Kidney (tissue), 14 donors: ENCODE results near the gene GBX2. TPM values are rescaled to one million over a fixed set of nuclear protein-coding genes. Genes with fewer than 3 reads are reported as not detected.

Experiments
- DNase-seq, 5 donors: peaks; one replicate each; pipeline ENCODE4 v3.0.0-alpha.2; 2013 to 2020
- FAIRE-seq: peaks from 2 replicates; lab custom pipeline; 2012; peaks lifted over from hg19 to GRCh38; lab: Jason Lieb, UNC
- H3K27ac ChIP-seq, 2 donors: one replicate each; pipeline ENCODE4 v1.7.0; 2013; ENCODE audit warnings: low read depth in 2 of 2, low read length in 2 of 2, inconsistent platforms in 1 of 2
- H3K27me3 ChIP-seq: one replicate; pipeline ENCODE4 v1.7.1; 2013; ENCODE audit warnings: low read length, inconsistent platforms; ENCODE audit not compliant: control insufficient read depth, insufficient read depth
- H3K36me3 ChIP-seq, 3 donors: one replicate each; pipeline versions ENCODE4 v1.7.0 to v1.7.1; 2013; ENCODE audit warnings: low read length in 3 of 3, control low read depth in 1 of 3, inconsistent platforms in 1 of 3; ENCODE audit not compliant: insufficient read depth in 3 of 3, control insufficient read depth in 2 of 3
- H3K4me1 ChIP-seq, 3 donors: one replicate each; pipeline versions ENCODE4 v1.7.0 to v1.7.1; 2013; ENCODE audit warnings: low read length in 3 of 3, inconsistent platforms in 1 of 3, low read depth in 1 of 3; ENCODE audit not compliant: control insufficient read depth in 2 of 3, insufficient read depth in 2 of 3
- H3K4me3 ChIP-seq, 3 donors: one replicate each; pipeline versions ENCODE4 v1.7.0 to v1.8.1; 2013; ENCODE audit warnings: low read length in 3 of 3, control low read depth in 1 of 3, inconsistent platforms in 1 of 3
- H3K9ac ChIP-seq, 3 donors: one replicate each; pipeline versions ENCODE4 v1.7.0 to v1.7.1; 2013; ENCODE audit warnings: low read length in 3 of 3, control low read depth in 1 of 3, inconsistent platforms in 1 of 3
- H3K9me3 ChIP-seq, 3 donors: one replicate each; pipeline versions ENCODE4 v1.7.0 to v1.7.1; 2013; ENCODE audit warnings: low read length in 3 of 3, control low read depth in 1 of 3, inconsistent platforms in 1 of 3; ENCODE audit not compliant: control insufficient read depth in 2 of 3, insufficient read depth in 1 of 3
- intact Hi-C: fragments of 100-400 bp; cut with DNase I; formaldehyde crosslinking; loops from one replicate; pipeline ENCODE4 v1.11.1; 2022
- polyA plus RNA-seq: library from polyadenylated mRNA; stranded (reverse); fragments of 350-450 nt; fragmentation: Illumina TruSeq; extraction: RNeasy Lipid Tissue Mini Kit (QIAGEN cat#74804); gene quantifications from one replicate; pipeline ENCODE4 v1.2.3, GENCODE V29; 2014; ENCODE audit warnings: low read depth, low replicate concordance; ENCODE audit not compliant: insufficient read depth
- total RNA-seq: library from RNA; stranded (reverse); fragmentation: NEBNext Ultra II Directional; extraction: Animal tissue kit (Norgen Biotek cat#: 25700); gene quantifications from one replicate; pipeline ENCODE4 v1.2.1, GENCODE V29; 2021
- TF ChIP-seq, protein P1 (sequence below): IDR thresholded peaks from 3 replicates; pipeline ENCODE4 v1.5.1; 2012; ENCODE audit warnings: mild to moderate bottlenecking, moderate library complexity, borderline replicate concordance; ENCODE audit not compliant: insufficient read depth; ENCODE audit errors: extremely low read depth
- donor health status: control.
- donor health status: control.
- donor health status: control.
- donor health status: control.
- donor health status: control.
- donor health status: DM: yes; HTN: yes; CAD: no.
- donor health status: Normal renal cell carcinoma (clear cell type).

Gene GBX2
- total and polyA plus RNA-seq, 2 donors from 2014 or later = not detected

DNA sequence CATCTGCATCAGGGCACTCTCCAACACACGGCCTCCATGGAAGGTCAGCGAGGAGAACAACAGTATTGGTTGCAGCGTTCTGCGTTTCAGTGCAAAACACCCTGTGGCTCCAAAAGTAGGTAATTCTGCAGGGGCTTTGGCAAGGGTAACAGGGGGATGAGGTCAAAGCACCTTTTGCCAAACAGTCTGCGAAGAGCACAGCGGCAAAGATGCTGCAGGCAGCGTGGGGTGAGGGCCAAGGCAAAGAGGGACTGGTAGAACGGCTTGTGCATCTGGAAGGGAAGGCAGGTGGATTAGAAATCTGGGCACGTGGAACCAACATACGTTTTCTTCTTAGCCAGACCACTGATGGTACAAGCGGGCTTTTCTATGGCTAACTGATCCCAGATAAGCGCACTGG is 26.6 kb upstream of the GBX2 start:
- H3K27ac ChIP-seq = no peak overlapping the region
- no peaks in the 10 kb centered on the region for H3K9me3 ChIP-seq
- DNase-seq (no peak), FAIRE-seq (no peak)
- TF ChIP-seq, protein P1, sequence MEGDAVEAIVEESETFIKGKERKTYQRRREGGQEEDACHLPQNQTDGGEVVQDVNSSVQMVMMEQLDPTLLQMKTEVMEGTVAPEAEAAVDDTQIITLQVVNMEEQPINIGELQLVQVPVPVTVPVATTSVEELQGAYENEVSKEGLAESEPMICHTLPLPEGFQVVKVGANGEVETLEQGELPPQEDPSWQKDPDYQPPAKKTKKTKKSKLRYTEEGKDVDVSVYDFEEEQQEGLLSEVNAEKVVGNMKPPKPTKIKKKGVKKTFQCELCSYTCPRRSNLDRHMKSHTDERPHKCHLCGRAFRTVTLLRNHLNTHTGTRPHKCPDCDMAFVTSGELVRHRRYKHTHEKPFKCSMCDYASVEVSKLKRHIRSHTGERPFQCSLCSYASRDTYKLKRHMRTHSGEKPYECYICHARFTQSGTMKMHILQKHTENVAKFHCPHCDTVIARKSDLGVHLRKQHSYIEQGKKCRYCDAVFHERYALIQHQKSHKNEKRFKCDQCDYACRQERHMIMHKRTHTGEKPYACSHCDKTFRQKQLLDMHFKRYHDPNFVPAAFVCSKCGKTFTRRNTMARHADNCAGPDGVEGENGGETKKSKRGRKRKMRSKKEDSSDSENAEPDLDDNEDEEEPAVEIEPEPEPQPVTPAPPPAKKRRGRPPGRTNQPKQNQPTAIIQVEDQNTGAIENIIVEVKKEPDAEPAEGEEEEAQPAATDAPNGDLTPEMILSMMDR = no peak
- H3K36me3 ChIP-seq = no peaks in the 10 kb centered on the region
- H3K27me3 ChIP-seq = no peaks in the 10 kb centered on the region
- intact Hi-C loops = no loop called here
- no peak overlapping the region for H3K4me3 ChIP-seq
- no peak overlapping the region for H3K9ac ChIP-seq
- no peaks in the 10 kb centered on the region for H3K4me1 ChIP-seq

DNA sequence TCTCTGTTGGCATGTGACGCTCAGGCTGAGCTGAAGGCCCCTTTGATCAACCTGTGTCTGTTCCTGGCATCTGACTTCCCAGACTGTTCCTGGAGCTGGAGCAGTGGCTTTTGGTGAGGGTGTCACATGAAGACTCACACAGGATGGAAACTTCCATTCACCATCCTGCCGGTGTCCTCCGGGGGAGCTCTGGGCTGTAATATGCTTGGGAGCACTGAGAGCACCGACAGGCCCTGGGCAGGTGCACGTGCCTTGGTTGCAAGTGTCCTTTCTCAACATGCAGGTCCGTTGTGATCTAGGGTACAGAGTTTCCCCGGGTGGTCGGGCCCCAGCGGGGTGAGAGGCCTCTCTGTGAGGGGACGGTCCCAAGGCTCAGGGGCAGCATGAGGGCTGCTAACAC is 24.8 kb upstream of the GBX2 start:
- no peak overlapping the region for H3K4me3 ChIP-seq
- H3K9me3 ChIP-seq = no peaks in the 10 kb centered on the region
- H3K4me1 ChIP-seq = no peaks in the 10 kb centered on the region
- H3K36me3 ChIP-seq = no peaks in the 10 kb centered on the region
- DNase-seq = no peak
- H3K27ac ChIP-seq = no peak overlapping the region
- no peak overlapping the region for H3K9ac ChIP-seq
- TF ChIP-seq, protein P1 = no peak
- intact Hi-C loops = no loop called here
- no peaks in the 10 kb centered on the region for H3K27me3 ChIP-seq
- no peak for FAIRE-seq

DNA sequence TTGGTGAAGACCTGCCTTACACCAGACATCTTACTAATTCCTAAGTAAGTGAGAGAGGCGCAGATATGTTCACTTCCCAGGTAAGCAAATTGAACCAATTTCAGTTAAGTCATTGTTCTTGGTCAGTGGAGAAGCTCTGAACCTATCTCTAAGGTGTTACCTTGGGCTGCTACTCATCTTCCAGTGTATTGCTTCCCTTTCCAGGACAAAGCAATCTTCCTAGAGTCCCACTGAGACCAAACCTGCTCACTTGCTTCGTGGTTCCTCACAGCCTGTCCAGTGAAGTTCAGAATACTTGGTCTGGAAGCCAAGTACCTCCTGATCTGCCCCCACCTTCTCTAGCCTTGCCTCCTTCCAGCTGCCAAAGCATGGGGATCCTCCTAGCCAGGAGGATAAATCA is 22.5 kb upstream of the GBX2 start:
- Histone ChIP-seq H3K36me3 (no peaks in the 10 kb centered on the region), H3K4me1 (no peaks in the 10 kb centered on the region), H3K27me3 (no peaks in the 10 kb centered on the region), H3K27ac (no peak overlapping the region), H3K4me3 (no peak overlapping the region), H3K9ac (no peak overlapping the region), H3K9me3 (no peaks in the 10 kb centered on the region)
- intact Hi-C loops = no loop called here
- no peak for FAIRE-seq
- DNase-seq = no peak
- TF ChIP-seq, protein P1 = no peak

DNA sequence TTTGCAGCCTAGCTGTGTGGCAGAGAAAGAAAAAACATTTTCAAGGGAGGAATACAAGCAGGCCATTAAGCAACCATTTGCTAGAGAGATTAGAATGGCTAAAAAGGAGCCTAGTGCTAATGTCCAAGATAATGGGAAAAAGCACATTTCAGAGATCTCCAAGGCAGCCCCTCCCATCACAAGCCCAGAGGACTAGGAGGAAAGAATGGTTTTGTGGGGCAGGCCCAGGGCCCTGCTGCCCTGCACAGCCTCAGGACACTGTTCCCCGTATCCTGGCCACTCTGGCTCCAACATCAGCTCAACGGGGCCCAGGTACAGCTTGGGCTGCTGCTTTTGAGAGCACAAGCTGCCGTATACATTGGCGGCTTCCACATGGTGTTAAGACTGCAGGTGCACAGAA is 16.5 kb upstream of the GBX2 start:
- TF ChIP-seq, protein P1 = no peak
- intact Hi-C loops = no loop called here
- Histone ChIP-seq H3K27me3 (peaks cover 8% of the 10 kb centered on the region), H3K4me3 (no peak overlapping the region), H3K36me3 (no peaks in the 10 kb centered on the region), H3K9ac (no peak overlapping the region), H3K27ac (no peak overlapping the region), H3K9me3 (no peaks in the 10 kb centered on the region), H3K4me1 (peaks cover 0 to 2% (median 0%) of the 10 kb centered on the region in 3 donors)
- FAIRE-seq = no peak
- DNase-seq = no peak
